GM23248 (cell line): ENCODE results near the gene ZNF593OS. TPM values are rescaled to one million over a fixed set of nuclear protein-coding genes. Genes with fewer than 3 reads are reported as not detected.

Source experiments
- DNase-seq: peaks from one replicate; pipeline ENCODE4 v3.0.0-alpha.2; 2015
- H2AFZ ChIP-seq: fragments of 200-600 bp; sonication (generic); 2 replicates; pipeline ENCODE4 v1.6.1; 2016; ENCODE audit warnings: antibody characterized with exemption
- H3F3A ChIP-seq: fragments of 200-600 bp; sonication (generic); 2 replicates; pipeline ENCODE4 v1.6.1; 2016; ENCODE audit warnings: mild to moderate bottlenecking, antibody characterized with exemption, mixed run types; ENCODE audit not compliant: insufficient read depth
- H3K27ac ChIP-seq: fragments of 200-600 bp; sonication (generic); 2 replicates; pipeline ENCODE4 v1.5.1; 2016; ENCODE audit warnings: mild to moderate bottlenecking
- H3K27me3 ChIP-seq: fragments of 200-600 bp; sonication (generic); replicated peaks from 2 replicates; pipeline ENCODE4 v1.6.1; 2016; ENCODE audit warnings: mild to moderate bottlenecking; ENCODE audit not compliant: insufficient read depth
- H3K36me3 ChIP-seq: fragments of 200-600 bp; sonication (generic); 2 replicates; pipeline ENCODE4 v1.6.1; 2016; ENCODE audit warnings: low read depth, mild to moderate bottlenecking
- H3K4me1 ChIP-seq: fragments of 200-600 bp; sonication (generic); 2 replicates; pipeline ENCODE4 v1.6.1; 2016; ENCODE audit warnings: mild to moderate bottlenecking; ENCODE audit not compliant: insufficient read depth
- H3K4me2 ChIP-seq: fragments of 200-600 bp; sonication (generic); one replicate; pipeline ENCODE4 v1.6.1; 2016; ENCODE audit warnings: mild to moderate bottlenecking; ENCODE audit not compliant: unreplicated experiment
- H3K4me3 ChIP-seq: fragments of 200-600 bp; sonication (generic); 2 replicates; pipeline ENCODE4 v1.5.1; 2016; ENCODE audit warnings: mild to moderate bottlenecking
- H3K79me2 ChIP-seq: fragments of 200-600 bp; sonication (generic); 2 replicates; pipeline ENCODE4 v1.6.1; 2016; ENCODE audit warnings: mild to moderate bottlenecking; ENCODE audit not compliant: insufficient read depth
- H3K9ac ChIP-seq: fragments of 200-600 bp; sonication (generic); 2 replicates; pipeline ENCODE4 v1.6.1; 2016; ENCODE audit warnings: mild to moderate bottlenecking
- H3K9me2 ChIP-seq: fragments of 200-600 bp; sonication (generic); 2 replicates; pipeline ENCODE4 v1.6.1; 2016; ENCODE audit warnings: mixed run types, mild to moderate bottlenecking, moderate library complexity; ENCODE audit not compliant: insufficient read depth
- H3K9me3 ChIP-seq: fragments of 200-600 bp; sonication (generic); one replicate; pipeline ENCODE4 v1.6.1; 2017; ENCODE audit warnings: low read depth
- H4K20me1 ChIP-seq: fragments of 200-600 bp; sonication (generic); 2 replicates; pipeline ENCODE4 v1.6.0; 2016; ENCODE audit not compliant: insufficient read depth
- EZH2 ChIP-seq: fragments of 200-600 bp; sonication (generic); IDR thresholded peaks from 2 replicates; pipeline ENCODE4 v1.6.1; 2018; ENCODE audit warnings: antibody characterized with exemption, mild to moderate bottlenecking; ENCODE audit not compliant: insufficient read depth, poor library complexity, severe bottlenecking
- EZH2phosphoT487 ChIP-seq: fragments of 200-600 bp; sonication (generic); IDR thresholded peaks from 2 replicates; pipeline ENCODE4 v1.6.1; 2018; ENCODE audit warnings: antibody characterized with exemption, moderate library complexity, mild to moderate bottlenecking, low read depth; ENCODE audit not compliant: insufficient read depth
- WGBS, 2 experiments: methylation state at CpG; one replicate each; pipeline ENCODE4 v1.1.6; 2015 to 2017; ENCODE audit warnings: low lambda C conversion rate in 2 of 2, low coverage in 1 of 2; ENCODE audit errors: missing lambda C conversion rate in 2 of 2; 5-methylcytosine and 5-hydroxymethylcytosine counted together
- in situ Hi-C: fragments of 300-500 bp; cut with MboI; formaldehyde crosslinking; loops from 2 replicates; pipeline ENCODE4 v1.15.0; 2020
- polyA plus RNA-seq: library from polyadenylated mRNA; unstranded; fragments of >200 nt; fragmentation: Nextera tagmentation; extraction: Ambion mirVana; gene quantifications from 2 replicates; pipeline ENCODE4 v1.2.1, GENCODE V29; 2016
- total RNA-seq: library from RNA; depleted of rRNA; stranded (reverse); fragments of >200 nt; shearing (Covaris generic); gene quantifications from 2 replicates; pipeline ENCODE4 v1.2.3, GENCODE V29; 2014

Gene ZNF593OS
- total and polyA plus RNA-seq, 2 experiments from 2014 or later, result 0.85 TPM; not detected in 1

- no peak overlapping the region for H3K4me3 ChIP-seq
- no peaks in the 10 kb centered on the region for H4K20me1 ChIP-seq
- H3K27me3 ChIP-seq, result peaks cover 11% of the 10 kb centered on the region; the same call in 1 of the 2 replicates
- no peaks in the 10 kb centered on the region for H3K4me1 ChIP-seq
- H3K4me2 ChIP-seq, result no peak overlapping the region
- no peaks in the 10 kb centered on the region for H3F3A ChIP-seq
- H3K9me3 ChIP-seq, result no peaks in the 10 kb centered on the region
- peaks cover 14% of the 10 kb centered on the region; the same call in 1 of the 2 replicates for H3K79me2 ChIP-seq
- WGBS, 2 experiments, result 75 to 84% methylated on average over 4 of the region's 4 CpGs
- H3K36me3 ChIP-seq, result no peaks in the 10 kb centered on the region
- H3K9ac ChIP-seq, result no peak overlapping the region
- in situ Hi-C loops, result no loop called here
- no peak overlapping the region for H2AFZ ChIP-seq
- H3K9me2 ChIP-seq, result no peaks in the 10 kb centered on the region
- TF ChIP-seq EZH2phosphoT487, result no peak
- TF ChIP-seq EZH2, result no peak
- H3K27ac ChIP-seq, result no peak overlapping the region
- DNase-seq, result no peak
Observed at GRCh38 chr1:26166719-26167281, 4.8 kb downstream of the ZNF593OS start.

GRCh38 chr1:26164861-26165842 is 6.5 kb downstream of the ZNF593OS start:
- no peak for DNase-seq
- no peak overlapping the region for H3K9ac ChIP-seq
- H3K36me3 ChIP-seq, result no peaks in the 10 kb centered on the region
- no peak overlapping the region for H3K4me3 ChIP-seq
- peaks cover 3% of the 10 kb centered on the region; the same call in 1 of the 2 replicates for H3K79me2 ChIP-seq
- H3K4me1 ChIP-seq, result no peaks in the 10 kb centered on the region
- no peak overlapping the region for H3K27ac ChIP-seq
- H3K9me3 ChIP-seq, result no peaks in the 10 kb centered on the region
- no peak overlapping the region for H3K4me2 ChIP-seq
- in situ Hi-C loops, result no loop called here
- H3K9me2 ChIP-seq, result no peaks in the 10 kb centered on the region
- WGBS, 2 experiments, result 63 to 69% methylated on average over 16 to 19 of the region's 19 CpGs
- H3K27me3 ChIP-seq, result peaks cover 16% of the 10 kb centered on the region
- TF ChIP-seq EZH2phosphoT487 (no peak), EZH2 (no peak)
- no peak overlapping the region for H2AFZ ChIP-seq
- no peaks in the 10 kb centered on the region for H4K20me1 ChIP-seq
- no peaks in the 10 kb centered on the region for H3F3A ChIP-seq

GRCh38 chr1:26164036-26164860 is 7.4 kb downstream of the ZNF593OS start:
- H3K27me3 ChIP-seq, result peaks cover 16% of the 10 kb centered on the region
- no peaks in the 10 kb centered on the region for H3K9me2 ChIP-seq
- no peaks in the 10 kb centered on the region for H3K4me1 ChIP-seq
- in situ Hi-C loops, result no loop called here
- no peaks in the 10 kb centered on the region for H3K9me3 ChIP-seq
- H3K27ac ChIP-seq, result no peak overlapping the region
- no peaks in the 10 kb centered on the region for H3K79me2 ChIP-seq
- H3K4me2 ChIP-seq, result peak overlapping the region; percentile 77
- peak overlapping the region; percentile 65 for H3K4me3 ChIP-seq
- DNase-seq, result peak; percentile 67
- WGBS, 2 experiments, result 6 to 9% methylated on average over 28 to 64 of the region's 72 CpGs
- TF ChIP-seq EZH2phosphoT487 (no peak), EZH2 (no peak)
- H2AFZ ChIP-seq, result peak overlapping the region; percentile 82
- peak overlapping the region; percentile 19; the same call in 1 of the 2 replicates for H3K9ac ChIP-seq
- H3F3A ChIP-seq, result no peaks in the 10 kb centered on the region
- H3K36me3 ChIP-seq, result no peaks in the 10 kb centered on the region
- no peaks in the 10 kb centered on the region for H4K20me1 ChIP-seq

- Histone ChIP-seq H3K4me2 (peak overlapping the region; percentile 77), H2AFZ (peak overlapping the region; percentile 82), H3K27ac (no peak overlapping the region), H3K4me3 (peak overlapping the region; percentile 65), H3K9ac (no peak overlapping the region), H4K20me1 (no peaks in the 10 kb centered on the region), H3K27me3 (peaks cover 16% of the 10 kb centered on the region), H3F3A (no peaks in the 10 kb centered on the region), H3K9me3 (no peaks in the 10 kb centered on the region), H3K36me3 (no peaks in the 10 kb centered on the region), H3K79me2 (no peaks in the 10 kb centered on the region), H3K4me1 (no peaks in the 10 kb centered on the region), H3K9me2 (no peaks in the 10 kb centered on the region)
- in situ Hi-C loops, result no loop called here
- TF ChIP-seq EZH2, result no peak
- TF ChIP-seq EZH2phosphoT487, result no peak
- WGBS, 2 experiments, result 32 to 37% methylated on average over 9 of the region's 9 CpGs
- no peak for DNase-seq
Observed at GRCh38 chr1:26163684-26164035, 8.0 kb downstream of the ZNF593OS start.
